T-cell (primary cell): Measurements from ENCODE around the gene C2orf66. TPM values are rescaled to one million over a fixed set of nuclear protein-coding genes. Genes with fewer than 3 reads are reported as not detected.

Source experiments
- ATAC-seq, 4 experiments: fragments of 200-7000 bp in 3 of 4; fragments of 150-1000 bp in 1 of 4; cut with Tn5 transposase; replicated peaks in 1 of 4; 1 replicate in 3 of 4; 2 replicates in 1 of 4; pipeline ENCODE4 v1.10.0; 2021; ENCODE audit warnings: moderate library complexity in 3 of 4, mild to moderate bottlenecking in 2 of 4, moderate number of reproducible peaks in 1 of 4
- CTCF ChIA-PET, 2 donors: fragments of 300-600 bp; sonication (Branson Sonifier 250); formaldehyde crosslinking; loops; one replicate each; lab custom pipeline; 2022; ENCODE audit warnings: antibody characterized with exemption in 2 of 2; lab: Charles Lee
- POLR2A ChIA-PET, 2 donors: fragments of 300-600 bp; sonication (Branson Sonifier 250); formaldehyde crosslinking; loops; one replicate each; lab custom pipeline; 2022; ENCODE audit warnings: antibody characterized with exemption in 2 of 2; lab: Charles Lee
- DNase-seq, 35 experiments: peaks; one replicate each; pipeline versions ENCODE4 v3.0.0 to v3.0.0-alpha.2; 2013 to 2023
- H3K27ac ChIP-seq: one replicate; pipeline ENCODE4 v1.5.1; 2013; ENCODE audit warnings: low read length
- H3K27me3 ChIP-seq, 2 experiments: replicated peaks in 1 of 2; 1 replicate in 1 of 2; 2 replicates in 1 of 2; pipeline versions ENCODE4 v1.6.1 to v1.7.0; 2013; ENCODE audit warnings: low read length in 1 of 2, mixed read lengths in 1 of 2; ENCODE audit not compliant: control insufficient read depth in 2 of 2, insufficient read depth in 2 of 2; ENCODE audit errors: extremely low read depth in 1 of 2
- H3K36me3 ChIP-seq, 2 donors: 1 replicate in 1 of 2; 2 replicates in 1 of 2; pipeline versions ENCODE4 v1.6.1 to v1.7.0; 2013; ENCODE audit warnings: low read length in 1 of 2; ENCODE audit not compliant: control insufficient read depth in 2 of 2, insufficient read depth in 1 of 2; ENCODE audit errors: extremely low read depth in 1 of 2
- H3K4me1 ChIP-seq, 2 experiments: 1 replicate in 1 of 2; 2 replicates in 1 of 2; pipeline versions ENCODE4 v1.6.1 to v1.7.0; 2013; ENCODE audit warnings: low read length in 2 of 2, mixed read lengths in 1 of 2; ENCODE audit not compliant: insufficient read depth in 2 of 2, control insufficient read depth in 1 of 2; ENCODE audit errors: extremely low read depth in 1 of 2
- H3K4me3 ChIP-seq, 2 donors: 1 replicate in 1 of 2; 2 replicates in 1 of 2; pipeline versions ENCODE4 v1.5.1 to v1.7.0; 2013; ENCODE audit warnings: mild to moderate bottlenecking in 2 of 2, low read length in 1 of 2, moderate library complexity in 1 of 2; ENCODE audit not compliant: control insufficient read depth in 1 of 2; ENCODE audit errors: extremely low read depth in 1 of 2
- H3K9me3 ChIP-seq: 2 replicates; pipeline ENCODE4 v1.7.0; 2013
- H3K27ac Mint-ChIP-seq, 2 donors: one replicate each; pipeline ENCODE4 v1.8.0; 2020 to 2021; ENCODE audit warnings: mild to moderate bottlenecking in 2 of 2, mixed read lengths in 2 of 2
- H3K27me3 Mint-ChIP-seq, 2 donors: one replicate each; pipeline ENCODE4 v1.8.0; 2021 to 2022; ENCODE audit warnings: mixed read lengths in 2 of 2
- H3K36me3 Mint-ChIP-seq: one replicate; pipeline ENCODE4 v1.8.0; 2021; ENCODE audit warnings: mixed read lengths
- H3K4me1 Mint-ChIP-seq, 3 donors: one replicate each; pipeline ENCODE4 v1.8.0; 2020 to 2022; ENCODE audit warnings: mixed read lengths in 3 of 3, mild to moderate bottlenecking in 1 of 3
- H3K4me3 Mint-ChIP-seq, 3 donors: one replicate each; pipeline ENCODE4 v1.8.0; 2020 to 2022; ENCODE audit warnings: mild to moderate bottlenecking in 3 of 3, mixed read lengths in 3 of 3, moderate library complexity in 3 of 3
- H3K9me3 Mint-ChIP-seq, 3 donors: one replicate each; pipeline ENCODE4 v1.8.0; 2020 to 2022; ENCODE audit warnings: mixed read lengths in 3 of 3
- WGBS: methylation state at CpG from one replicate; pipeline ENCODE4 v1.1.5; 2013; ENCODE audit warnings: missing lambda C conversion rate; ENCODE audit not compliant: insufficient coverage; 5-methylcytosine and 5-hydroxymethylcytosine counted together
- total RNA-seq, 35 experiments: library from RNA in 6 of 35; stranded (reverse) in 6 of 35; fragments of 120-200 nt in 1 of 35; gene quantifications; one replicate each; pipeline versions ENCODE4 v1.2.1 to v1.2.4 and lab custom pipeline; 2013 to 2026

C2orf66 gene
- total RNA-seq = not detected
- not detected for total RNA-seq (2013)
- 0 to 0.92 (median 0.06) reads per million in 29 experiments for total RNA-seq (lab: John Stamatoyannopoulos, UW)

GRCh38 chr2:196809260-196809659 lies at the start of gene C2orf66:
C2orf66 (minus strand) TSS chr2:196809355; CDS start chr2:196809336, 19 bp downstream.
- Mint-ChIP-seq H3K4me3 (no peak within 1 kb of the TSS), H3K4me1 (no peaks in the 10 kb centered on the region), H3K27ac (no peak within 1 kb of the TSS), H3K36me3 (peaks cover 7% of the 10 kb centered on the region), H3K27me3 (peaks cover 36 to 40% of the 10 kb centered on the region in 2 donors), H3K9me3 (peaks cover 0 to 6% (median 5%) of the 10 kb centered on the region in 3 donors)
- Histone ChIP-seq H3K36me3 (no peaks in the 10 kb centered on the region), H3K27me3 (peaks cover 0 to 5% of the 10 kb centered on the region in 2 experiments), H3K4me1 (no peaks in the 10 kb centered on the region), H3K4me3 (no peak within 1 kb of the TSS), H3K9me3 (no peaks in the 10 kb centered on the region), H3K27ac (no peak within 1 kb of the TSS)
- WGBS = 100% methylated on average over 1 of the region's 1 CpG
- no peak for DNase-seq
- ChIA-PET POLR2A (interaction anchor here in 1 of 2 donors (0.8 kb wide), 1 partner anchor 81 kb away, joined by 3 read pairs; no protein-coding TSS in a partner anchor), CTCF (no interaction called here)
- ATAC-seq = no peak

- Histone ChIP-seq H3K9me3 (no peaks in the 10 kb centered on the region), H3K36me3 (no peaks in the 10 kb centered on the region), H3K4me3 (no peak overlapping the region), H3K27ac (no peak overlapping the region), H3K4me1 (no peaks in the 10 kb centered on the region), H3K27me3 (no peaks in the 10 kb centered on the region)
- DNase-seq (no peak), ATAC-seq (no peak)
- H3K4me1 Mint-ChIP-seq = no peaks in the 10 kb centered on the region
- no peaks in the 10 kb centered on the region for H3K27me3 Mint-ChIP-seq
- H3K27ac Mint-ChIP-seq = no peak overlapping the region
- ChIA-PET POLR2A (interaction anchor here in 1 of 2 donors (0.7 kb wide), 1 partner anchor 46 kb away, joined by 4 read pairs; no protein-coding TSS in a partner anchor), CTCF (no interaction called here)
- peaks cover 38% of the 10 kb centered on the region for H3K36me3 Mint-ChIP-seq
- peaks cover 6 to 11% (median 9%) of the 10 kb centered on the region in 3 donors for H3K9me3 Mint-ChIP-seq
- no peak overlapping the region for H3K4me3 Mint-ChIP-seq
- no CpG with 5 or more reads among the region's 1 CpG for WGBS
Measured at GRCh38 chr2:196854629-196855028, 45.5 kb upstream of the C2orf66 start.

GRCh38 chr2:196853301-196854087 lies 44.3 kb upstream of the C2orf66 start:
- H3K27ac Mint-ChIP-seq = peak overlapping the region in 1 of 2 donors; percentile 25
- no peaks in the 10 kb centered on the region for H3K4me1 Mint-ChIP-seq
- WGBS = no CpG with 5 or more reads among the region's 4 CpGs
- no peak for ATAC-seq
- no peaks in the 10 kb centered on the region for H3K36me3 ChIP-seq
- H3K9me3 Mint-ChIP-seq = peaks cover 2 to 3% (median 3%) of the 10 kb centered on the region in 3 donors
- H3K27ac ChIP-seq = no peak overlapping the region
- H3K4me3 Mint-ChIP-seq = no peak overlapping the region
- DNase-seq = no peak
- H3K4me1 ChIP-seq = no peaks in the 10 kb centered on the region
- H3K9me3 ChIP-seq = no peaks in the 10 kb centered on the region
- no peak overlapping the region for H3K4me3 ChIP-seq
- CTCF ChIA-PET = interaction anchor here in 1 of 2 donors (0.7 kb wide), 3 partner anchors 104 to 1028 kb away, joined by 3 read pairs; no protein-coding TSS in a partner anchor
- no peaks in the 10 kb centered on the region for H3K27me3 ChIP-seq
- POLR2A ChIA-PET = interaction anchor here (0.6 kb wide), 2 partner anchors 39 to 945 kb away, joined by 3 to 8 read pairs; no protein-coding TSS in a partner anchor
- peaks cover 27% of the 10 kb centered on the region for H3K36me3 Mint-ChIP-seq
- no peaks in the 10 kb centered on the region for H3K27me3 Mint-ChIP-seq

GRCh38 chr2:196851088-196851487 lies 41.9 kb upstream of the C2orf66 start:
- Histone ChIP-seq H3K4me3 (no peak overlapping the region), H3K27ac (no peak overlapping the region), H3K36me3 (no peaks in the 10 kb centered on the region), H3K27me3 (no peaks in the 10 kb centered on the region), H3K4me1 (no peaks in the 10 kb centered on the region), H3K9me3 (no peaks in the 10 kb centered on the region)
- peaks cover 23% of the 10 kb centered on the region for H3K36me3 Mint-ChIP-seq
- no CpG with 5 or more reads among the region's 1 CpG for WGBS
- no peaks in the 10 kb centered on the region for H3K27me3 Mint-ChIP-seq
- ChIA-PET POLR2A (no interaction called here), CTCF (no interaction called here)
- peaks cover 4 to 8% (median 7%) of the 10 kb centered on the region in 3 donors for H3K4me1 Mint-ChIP-seq
- DNase-seq (no peak), ATAC-seq (no peak)
- no peak overlapping the region for H3K27ac Mint-ChIP-seq
- H3K4me3 Mint-ChIP-seq = no peak overlapping the region
- no peaks in the 10 kb centered on the region for H3K9me3 Mint-ChIP-seq

- no peaks in the 10 kb centered on the region for H3K9me3 ChIP-seq
- no peak overlapping the region for H3K4me3 Mint-ChIP-seq
- H3K27ac ChIP-seq = no peak overlapping the region
- no peaks in the 10 kb centered on the region for H3K27me3 Mint-ChIP-seq
- H3K4me3 ChIP-seq = no peak overlapping the region
- ChIA-PET POLR2A (no interaction called here), CTCF (no interaction called here)
- no peaks in the 10 kb centered on the region for H3K27me3 ChIP-seq
- no peak for ATAC-seq
- peaks cover 32% of the 10 kb centered on the region for H3K36me3 Mint-ChIP-seq
- H3K36me3 ChIP-seq = no peaks in the 10 kb centered on the region
- H3K9me3 Mint-ChIP-seq = no peaks in the 10 kb centered on the region
- no peaks in the 10 kb centered on the region for H3K4me1 ChIP-seq
- H3K27ac Mint-ChIP-seq = no peak overlapping the region
- peak in 1 of 35 experiments; percentile 5 for DNase-seq
- H3K4me1 Mint-ChIP-seq = peaks cover 4 to 9% (median 8%) of the 10 kb centered on the region in 3 donors
Measured at GRCh38 chr2:196849895-196850294, 40.7 kb upstream of the C2orf66 start.

- peaks cover 29% of the 10 kb centered on the region for H3K36me3 Mint-ChIP-seq
Measured at GRCh38 chr2:196846295-196846694, 37.1 kb upstream of the C2orf66 start.

More at GRCh38 chr2:196846295-196846694, 37.1 kb upstream of the C2orf66 start:
- no peak overlapping the region for H3K4me3 ChIP-seq
- no peaks in the 10 kb centered on the region for H3K27me3 ChIP-seq
- Mint-ChIP-seq H3K9me3 (no peaks in the 10 kb centered on the region), H3K27me3 (no peaks in the 10 kb centered on the region), H3K4me3 (no peak overlapping the region), H3K4me1 (peaks cover 4 to 9% (median 8%) of the 10 kb centered on the region in 3 donors), H3K27ac (peak overlapping the region in 1 of 2 donors; percentile 8)
- CTCF ChIA-PET = no interaction called here
- no peak overlapping the region for H3K27ac ChIP-seq
- H3K9me3 ChIP-seq = no peaks in the 10 kb centered on the region
- no peak for ATAC-seq
- H3K36me3 ChIP-seq = no peaks in the 10 kb centered on the region
- no peaks in the 10 kb centered on the region for H3K4me1 ChIP-seq
- POLR2A ChIA-PET = no interaction called here
- no peak for DNase-seq
